ENCODE results near the gene JMJD7.

DNA sequence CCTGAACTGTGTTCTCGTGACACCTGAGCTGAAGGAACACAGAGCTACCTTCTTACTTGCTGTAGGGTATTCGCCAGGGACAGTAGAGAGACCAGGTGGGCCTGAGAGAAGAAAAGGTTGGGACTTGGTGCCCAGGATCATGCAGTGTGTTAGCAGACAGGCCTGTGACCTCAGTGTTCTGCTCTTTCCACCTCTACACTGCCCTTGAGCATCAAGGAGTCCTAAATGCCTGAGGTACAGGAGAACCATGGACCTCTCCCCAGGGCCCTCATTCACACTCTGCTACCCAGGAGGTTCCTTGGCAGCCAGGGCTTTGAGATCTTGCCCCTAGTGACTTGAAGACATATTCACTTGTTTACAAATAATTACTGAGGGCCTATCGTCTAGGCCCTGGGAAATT lies 22.2 kb upstream of the JMJD7 start:
- TF ChIP-seq, protein P1, sequence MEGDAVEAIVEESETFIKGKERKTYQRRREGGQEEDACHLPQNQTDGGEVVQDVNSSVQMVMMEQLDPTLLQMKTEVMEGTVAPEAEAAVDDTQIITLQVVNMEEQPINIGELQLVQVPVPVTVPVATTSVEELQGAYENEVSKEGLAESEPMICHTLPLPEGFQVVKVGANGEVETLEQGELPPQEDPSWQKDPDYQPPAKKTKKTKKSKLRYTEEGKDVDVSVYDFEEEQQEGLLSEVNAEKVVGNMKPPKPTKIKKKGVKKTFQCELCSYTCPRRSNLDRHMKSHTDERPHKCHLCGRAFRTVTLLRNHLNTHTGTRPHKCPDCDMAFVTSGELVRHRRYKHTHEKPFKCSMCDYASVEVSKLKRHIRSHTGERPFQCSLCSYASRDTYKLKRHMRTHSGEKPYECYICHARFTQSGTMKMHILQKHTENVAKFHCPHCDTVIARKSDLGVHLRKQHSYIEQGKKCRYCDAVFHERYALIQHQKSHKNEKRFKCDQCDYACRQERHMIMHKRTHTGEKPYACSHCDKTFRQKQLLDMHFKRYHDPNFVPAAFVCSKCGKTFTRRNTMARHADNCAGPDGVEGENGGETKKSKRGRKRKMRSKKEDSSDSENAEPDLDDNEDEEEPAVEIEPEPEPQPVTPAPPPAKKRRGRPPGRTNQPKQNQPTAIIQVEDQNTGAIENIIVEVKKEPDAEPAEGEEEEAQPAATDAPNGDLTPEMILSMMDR (IDR thresholded peaks at IDR 0.05): no peak
- no peak for TF ChIP-seq POLR2A (IDR thresholded peaks at IDR 0.05)
